HG02623 (cell line): ENCODE data around the gene TRPV4.

ENCODE experiments used
- ATAC-seq: cut with Tn5 transposase; IDR thresholded peaks from one replicate; pipeline ENCODE4 v1.9.1; 2021; ENCODE audit warnings: moderate library complexity; ENCODE audit not compliant: unreplicated experiment

TRPV4 gene

DNA sequence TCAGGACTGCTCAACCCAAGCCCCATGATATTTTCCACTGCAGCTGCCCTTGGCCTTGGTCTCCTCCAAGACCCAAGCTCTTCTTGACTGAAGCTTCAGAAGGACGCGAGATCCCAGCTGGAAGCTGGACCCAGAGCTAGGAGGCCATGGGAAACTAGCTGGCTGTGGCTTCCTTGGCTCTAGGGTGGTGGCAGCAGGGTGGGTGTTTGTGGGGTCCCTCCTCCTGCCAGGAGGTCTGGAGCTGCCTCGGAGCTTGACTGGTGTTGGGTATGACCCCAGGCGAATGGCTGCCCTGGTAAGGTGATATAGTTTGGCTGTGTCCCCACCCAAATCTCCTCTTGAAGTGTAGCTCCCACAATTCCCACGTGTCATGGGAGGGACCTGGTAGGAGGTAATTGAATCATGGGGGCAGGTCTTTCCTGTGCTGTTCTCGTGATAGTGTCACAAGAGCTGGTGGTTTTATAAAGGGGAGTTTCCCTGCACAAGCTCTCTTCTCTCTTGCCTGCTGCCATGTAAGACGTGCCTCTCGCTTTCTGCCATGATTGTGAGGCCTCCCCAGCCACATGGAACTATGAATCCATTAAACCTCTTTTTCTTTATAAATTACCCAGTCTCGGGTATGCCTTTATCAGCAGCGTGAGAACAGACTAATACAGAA is 51.4 kb downstream of the TRPV4 start:
- no peak for ATAC-seq

DNA sequence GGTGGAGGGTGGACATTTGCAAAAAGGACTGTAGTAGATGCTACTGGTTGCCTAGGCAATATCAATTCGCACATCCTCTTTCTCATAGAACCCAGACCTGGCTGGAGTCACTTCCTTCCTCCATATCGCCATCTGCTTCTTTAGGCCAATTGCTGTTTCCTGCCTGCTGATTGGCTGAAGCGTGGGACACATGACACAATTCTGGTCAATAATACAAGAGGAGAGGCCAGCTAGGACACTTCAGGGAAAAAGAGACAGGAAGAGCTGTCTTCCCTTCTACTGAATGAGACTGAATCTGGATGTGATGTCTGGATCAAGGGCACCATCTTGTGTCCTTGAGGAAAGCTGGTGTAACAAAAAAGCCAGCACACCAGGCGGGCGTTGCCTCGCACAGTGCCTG is 53.8 kb downstream of the TRPV4 start:
- no peak for ATAC-seq

DNA sequence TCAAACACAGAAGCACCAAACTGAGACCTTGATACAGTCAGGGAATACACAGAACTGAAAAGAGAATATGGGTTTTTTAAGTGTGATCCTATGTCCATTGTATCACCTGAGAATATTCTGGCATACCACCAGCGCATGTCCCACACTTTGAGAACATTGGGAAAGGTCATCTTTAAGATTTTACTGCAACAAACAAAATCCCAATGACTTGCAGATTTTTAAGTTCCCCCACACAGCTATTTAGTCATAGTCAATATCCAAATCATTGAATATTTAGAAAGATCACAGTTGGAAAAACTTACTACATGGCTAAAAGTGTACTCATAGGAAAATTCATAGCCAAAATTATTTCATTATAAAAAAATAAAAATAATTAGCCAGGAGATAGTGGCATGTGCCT is 54.5 kb downstream of the TRPV4 start:
- no peak for ATAC-seq

- ATAC-seq: no peak
These were observed 55.7 kb downstream of the TRPV4 start for GRCh38 chr12:109777544-109777943.

GRCh38 chr12:109776624-109777023 is 56.6 kb downstream of the TRPV4 start:
- ATAC-seq: no peak

- no peak for ATAC-seq
These were observed 57.9 kb downstream of the TRPV4 start for GRCh38 chr12:109775172-109775881.

DNA sequence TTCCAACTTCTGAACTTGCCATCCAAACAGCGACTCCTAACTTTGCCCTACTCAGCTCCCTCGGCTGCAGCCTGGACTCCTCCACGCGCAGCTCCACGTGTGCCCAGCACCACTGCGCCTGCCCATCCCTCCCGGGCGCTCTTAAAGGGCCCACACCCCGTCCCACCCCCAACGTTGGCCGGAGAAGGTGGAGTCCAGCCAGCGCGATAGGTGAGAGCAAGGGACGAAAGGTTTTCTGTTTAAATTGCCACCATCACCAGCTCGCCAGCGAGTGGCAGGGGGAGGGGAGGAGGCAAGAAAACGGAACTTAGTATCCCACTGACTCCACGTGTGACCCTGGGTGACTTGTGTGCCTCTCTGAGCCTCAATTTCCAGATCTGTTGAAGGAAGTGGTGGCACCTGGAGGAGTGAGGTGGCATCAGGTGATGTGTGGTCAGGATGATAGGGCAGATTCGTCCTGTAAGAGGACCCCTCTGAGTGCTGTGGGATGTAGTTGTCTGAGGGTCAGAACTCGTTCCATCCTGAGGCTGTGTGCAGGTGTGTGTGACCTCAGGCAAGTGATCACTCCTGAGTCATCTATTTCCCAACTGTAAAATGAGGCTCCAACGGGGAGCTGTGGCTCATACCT is 59.7 kb downstream of the TRPV4 start:
- ATAC-seq: no peak

DNA sequence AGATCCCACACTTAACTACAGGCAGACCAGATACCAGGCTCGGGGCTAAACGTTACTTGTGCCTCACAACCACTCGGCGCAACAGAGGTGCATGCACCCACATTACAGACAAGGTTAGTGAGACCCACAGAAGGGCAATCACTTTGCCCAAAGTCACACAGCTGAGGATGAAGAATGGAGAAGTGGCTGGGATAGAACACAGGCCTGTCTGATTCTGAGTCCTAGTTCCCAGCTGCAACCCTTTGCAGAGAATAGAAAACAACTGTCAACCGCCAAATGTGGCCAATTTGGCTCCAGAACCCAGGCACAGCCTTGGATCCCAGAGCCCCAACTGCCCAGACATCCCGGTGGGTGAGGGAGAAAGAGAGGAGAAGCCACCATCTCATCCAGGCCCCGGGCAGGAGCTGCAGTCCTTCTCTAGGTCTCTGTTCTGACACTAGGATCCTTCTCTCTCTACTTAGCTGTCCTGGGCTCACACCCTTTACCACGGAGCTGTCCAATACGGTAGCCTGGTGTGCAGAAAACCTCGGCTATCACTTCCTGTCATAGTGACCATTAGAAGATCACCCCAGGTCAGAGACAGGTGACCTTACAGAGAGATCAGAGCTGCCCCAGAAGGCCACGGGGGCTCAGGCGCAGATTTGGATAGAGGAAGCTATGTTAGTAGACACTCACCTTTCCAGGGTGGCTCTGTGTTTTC is 60.4 kb downstream of the TRPV4 start:
- ATAC-seq: no peak

GRCh38 chr12:109771746-109772621 is 61.2 kb downstream of the TRPV4 start:
- ATAC-seq: no peak

GRCh38 chr12:109770861-109771670 is 62.1 kb downstream of the TRPV4 start:
- no peak for ATAC-seq

DNA sequence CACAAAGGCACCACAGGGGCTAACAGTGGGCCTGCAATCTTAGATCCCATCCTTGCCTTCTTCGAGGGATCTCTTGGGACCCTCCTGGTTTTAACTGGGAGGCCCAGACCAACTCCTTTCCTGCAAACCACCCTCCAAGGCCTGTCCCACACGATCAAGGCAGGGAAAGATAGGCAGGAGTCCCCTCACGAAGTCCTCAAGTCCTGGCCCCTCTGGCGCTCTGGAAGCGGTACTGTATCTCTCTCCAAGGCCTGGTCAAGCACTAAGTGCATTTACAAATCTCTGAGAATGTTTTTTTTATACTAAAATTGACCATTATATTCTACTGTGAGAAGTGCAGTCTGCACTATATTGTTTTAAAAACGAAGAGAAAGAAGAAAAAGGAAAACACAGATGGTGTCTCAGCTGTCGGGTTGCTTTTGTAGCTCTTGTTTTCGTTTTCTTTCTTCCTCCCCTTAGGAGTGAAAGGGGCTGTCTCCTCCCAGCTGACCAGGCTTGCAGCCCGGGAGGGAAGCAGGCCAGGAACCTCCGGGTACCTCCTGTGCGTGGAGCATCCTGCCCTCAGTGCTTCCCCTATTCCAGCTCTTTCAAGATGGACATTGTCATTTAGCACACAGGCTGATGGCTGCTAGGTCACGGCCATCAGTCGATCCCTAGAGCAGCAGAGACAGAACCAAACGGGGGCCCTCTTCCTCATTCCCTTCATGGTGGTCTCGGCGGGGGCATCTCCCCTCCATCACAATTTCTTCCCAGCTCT is 62.9 kb downstream of the TRPV4 start:
- ATAC-seq: no peak

GRCh38 chr12:109768901-109769670 is 64.1 kb downstream of the TRPV4 start:
- ATAC-seq: no peak

- ATAC-seq: no peak
These were observed 65.0 kb downstream of the TRPV4 start for GRCh38 chr12:109767991-109768900.

GRCh38 chr12:109767456-109767855 is 65.7 kb downstream of the TRPV4 start:
- ATAC-seq: no peak

- no peak for ATAC-seq
These were observed 66.9 kb downstream of the TRPV4 start for GRCh38 chr12:109766251-109766778.

DNA sequence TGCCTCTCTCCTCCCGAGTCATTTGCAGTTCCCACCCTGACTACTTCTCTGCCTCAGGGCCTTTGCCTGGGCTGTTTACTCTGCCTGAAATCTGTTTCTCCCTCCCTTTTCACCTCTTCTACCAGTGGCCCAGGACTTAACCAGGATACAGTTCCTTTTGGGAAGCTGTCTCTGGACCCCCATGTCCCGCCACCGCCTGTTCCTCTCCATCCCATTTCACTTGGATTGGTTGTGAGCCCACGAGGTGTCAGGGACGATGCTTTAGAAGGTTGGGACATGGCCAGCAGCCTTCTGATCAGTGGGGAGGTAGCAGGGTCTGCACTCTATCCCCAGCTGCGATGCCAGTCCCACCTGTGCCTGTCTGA is 67.8 kb downstream of the TRPV4 start:
- no peak for ATAC-seq

DNA sequence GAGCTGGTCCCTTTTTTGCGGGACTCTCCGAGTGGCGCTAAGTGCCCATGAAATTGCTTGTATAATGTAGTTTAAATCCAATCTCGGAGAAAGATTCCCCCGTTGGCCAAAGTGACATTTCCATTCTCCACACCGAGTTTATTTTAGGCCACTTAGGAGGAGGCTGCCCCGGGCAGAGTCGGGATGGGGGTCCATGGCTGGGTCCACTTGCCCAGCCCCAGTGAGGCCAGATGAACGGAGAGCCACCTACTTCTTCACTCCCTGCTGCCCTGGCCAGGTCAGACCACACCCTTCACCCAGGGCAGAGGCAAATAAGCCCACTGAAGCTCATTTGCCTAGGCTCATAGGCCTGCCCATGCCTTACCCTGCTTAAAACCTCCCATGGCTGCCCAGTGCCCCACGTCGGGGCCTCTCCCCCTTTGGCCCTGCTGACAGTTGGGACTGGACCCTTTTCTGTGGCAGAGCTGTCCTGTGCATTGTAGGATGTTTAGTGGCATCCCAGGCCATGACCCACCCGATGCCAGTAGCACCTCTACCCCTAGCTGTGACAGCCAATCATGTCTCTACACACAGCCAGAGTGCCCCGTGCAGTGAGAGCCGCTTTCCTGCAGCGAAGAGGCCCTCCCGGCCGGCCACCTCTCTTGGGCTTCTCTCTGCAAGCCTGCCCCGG is 68.3 kb downstream of the TRPV4 start:
- no peak for ATAC-seq
